K562 (cell line): Measurements from ENCODE around the gene PRKACA. TPM values are rescaled to one million over a fixed set of nuclear protein-coding genes. Genes with fewer than 3 reads are reported as not detected.
A peak's percentile ranks its signal among the peaks of the same experiment; 100 is the strongest.

Source experiments
- E2F5 ChIP-seq: sonication (generic); formaldehyde crosslinking; IDR thresholded peaks from 2 replicates; pipeline ENCODE4 v1.8.0; 2022; ENCODE audit warnings: mild to moderate bottlenecking, missing genetic modification reagents
- FOSL1 ChIP-seq: fragments of 200-800 bp; sonication (Bioruptor generic); conservative IDR thresholded peaks from 2 replicates; pipeline ENCODE4 v1.6.1; 2016; ENCODE audit warnings: missing genetic modification characterization, missing compliant biosample characterization
- MYNN ChIP-seq, 2 experiments: sonication (generic); formaldehyde crosslinking in 1 of 2; IDR thresholded peaks; 2 replicates each; pipeline versions ENCODE4 v1.5.0 to v1.6.1; 2016 to 2020; ENCODE audit warnings: antibody characterized with exemption in 1 of 2, missing genetic modification reagents in 1 of 2
- NR2C2 ChIP-seq, 2 experiments: fragments of 200-800 bp in 1 of 2; sonication (Bioruptor generic) in 1 of 2; sonication (generic) in 1 of 2; formaldehyde crosslinking in 1 of 2; IDR thresholded peaks; 2 replicates each; pipeline versions ENCODE4 v1.6.1 to v1.8.0; 2016 to 2022; ENCODE audit warnings: mild to moderate bottlenecking in 1 of 2, missing compliant biosample characterization in 1 of 2, missing genetic modification characterization in 1 of 2, missing genetic modification reagents in 1 of 2
- REST ChIP-seq, 2 experiments: fragments of 450-650 bp; formaldehyde crosslinking in 1 of 2; IDR thresholded peaks; 2 replicates each; pipeline versions ENCODE4 v1.4.0 to v1.6.1; 2014 to 2020; ENCODE audit warnings: mild to moderate bottlenecking in 2 of 2, borderline replicate concordance in 1 of 2, low read depth in 1 of 2
- SPI1 ChIP-seq: IDR thresholded peaks from 2 replicates; pipeline ENCODE4 v1.6.1; 2011; ENCODE audit warnings: low read depth, low read length, control low read depth, borderline replicate concordance
- SREBF2 ChIP-seq: sonication (generic); formaldehyde crosslinking; IDR thresholded peaks from 2 replicates; pipeline ENCODE4 v1.4.0; 2020; ENCODE audit warnings: mild to moderate bottlenecking, missing genetic modification reagents
- STAT5B ChIP-seq: fragments of 250-450 bp; sonication (Bioruptor Pico); IDR thresholded peaks from 2 replicates; pipeline ENCODE4 v1.8.0; 2021; ENCODE audit warnings: mild to moderate bottlenecking, inconsistent platforms
- U2AF1 ChIP-seq: fragments of 200-400 bp; formaldehyde crosslinking; optimal IDR thresholded peaks from 2 replicates; pipeline ENCODE3; 2017; ENCODE audit warnings: mild to moderate bottlenecking, low read depth, low read length, moderate library complexity
- ZSCAN29 ChIP-seq: fragments of 450-650 bp; IDR thresholded peaks from 2 replicates; pipeline ENCODE4 v1.6.1; 2017
- polyA plus RNA-seq, 8 experiments: library from polyadenylated mRNA; depleted of rRNA in 4 of 8; stranded (reverse) in 5 of 8; unstranded in 3 of 8; fragments of >200 nt; fragmentation: Nextera tagmentation in 2 of 8; fragmentation: Illumina TruSeq in 1 of 8; extraction: Ambion mirVana in 2 of 8; extraction: Trizol in 1 of 8; gene quantifications; 2 replicates each; pipeline versions ENCODE4 v1.2.1 to v1.2.3, GENCODE V29; 2011 to 2014; ENCODE audit warnings: inconsistent platforms in 1 of 8, missing spikeins in 1 of 8
- total RNA-seq, 7 experiments: library from RNA; depleted of rRNA in 6 of 7; stranded (reverse); fragments of >200 nt in 6 of 7; fragmentation: Illumina TruSeq in 2 of 7; extraction: Trizol in 2 of 7; gene quantifications; 2 replicates each; pipeline versions ENCODE4 v1.2.1 to v1.2.3, GENCODE V29; 2011 to 2021; ENCODE audit warnings: low replicate concordance in 1 of 7
- TF ChIP-seq, protein P1 (sequence below): fragments of 150-350 bp; IDR thresholded peaks from 2 replicates; pipeline ENCODE4 v1.6.1; 2014; ENCODE audit warnings: low read depth, mild to moderate bottlenecking, low read length, borderline replicate concordance

Gene PRKACA
- total and polyA plus RNA-seq, 9 of the 15 experiments (the other 6 are each of a cell fraction or from before 2014, with no cell fraction given), result 1.2 to 63.1 (median 13.0) TPM

DNA sequence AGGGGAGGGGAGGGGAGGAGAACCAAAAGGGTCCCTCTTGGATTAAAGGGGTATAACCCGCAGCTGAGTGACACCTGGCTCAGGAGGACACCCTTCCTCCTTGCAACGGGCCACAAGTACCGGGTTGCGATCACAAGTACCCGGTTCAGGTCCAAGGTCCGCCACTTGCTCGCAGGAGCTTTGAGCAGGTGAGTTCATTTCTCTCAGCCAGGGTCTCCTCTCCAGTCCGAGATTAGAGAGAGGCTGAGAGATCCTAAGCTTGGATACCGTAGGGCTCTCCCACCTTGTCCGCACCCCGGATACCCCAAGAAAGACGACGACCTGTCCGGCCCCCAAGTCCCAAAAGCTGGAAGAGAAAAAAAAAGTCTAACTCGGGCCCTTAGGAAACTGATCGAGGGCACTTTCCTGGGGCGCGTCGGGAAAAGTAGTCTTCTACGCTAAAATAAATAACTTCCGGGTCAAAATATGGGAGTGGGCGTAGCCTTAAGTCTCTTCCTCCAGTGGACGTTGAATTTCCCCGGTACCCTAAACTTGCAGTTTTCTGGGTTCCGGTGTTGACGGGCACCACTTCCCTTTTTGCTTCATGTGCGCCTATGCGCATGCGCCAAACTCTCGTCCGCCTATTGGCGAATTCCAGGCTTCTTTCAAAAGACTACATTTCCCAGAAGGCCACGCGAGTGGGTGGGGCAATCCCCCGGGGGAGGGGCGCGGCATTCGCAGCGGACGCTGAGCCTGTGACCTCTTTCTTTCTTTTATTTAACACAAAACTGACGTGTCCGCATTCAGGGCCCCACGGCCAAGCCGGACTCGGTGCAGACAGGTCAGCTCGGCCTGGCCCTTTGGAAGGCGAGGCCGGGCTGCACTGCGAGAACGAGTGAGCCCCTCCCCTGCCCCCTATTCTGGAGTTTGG is 36.4 kb downstream of the PRKACA start (continued):
- no peak for TF ChIP-seq REST (IDR thresholded peaks at IDR 0.05; ENCODE audit: borderline replicate concordance)
- no peak for TF ChIP-seq REST (CRISPR knock-in tag; IDR thresholded peaks at IDR 0.05; ENCODE audit: low read depth)
- TF ChIP-seq, protein P1, sequence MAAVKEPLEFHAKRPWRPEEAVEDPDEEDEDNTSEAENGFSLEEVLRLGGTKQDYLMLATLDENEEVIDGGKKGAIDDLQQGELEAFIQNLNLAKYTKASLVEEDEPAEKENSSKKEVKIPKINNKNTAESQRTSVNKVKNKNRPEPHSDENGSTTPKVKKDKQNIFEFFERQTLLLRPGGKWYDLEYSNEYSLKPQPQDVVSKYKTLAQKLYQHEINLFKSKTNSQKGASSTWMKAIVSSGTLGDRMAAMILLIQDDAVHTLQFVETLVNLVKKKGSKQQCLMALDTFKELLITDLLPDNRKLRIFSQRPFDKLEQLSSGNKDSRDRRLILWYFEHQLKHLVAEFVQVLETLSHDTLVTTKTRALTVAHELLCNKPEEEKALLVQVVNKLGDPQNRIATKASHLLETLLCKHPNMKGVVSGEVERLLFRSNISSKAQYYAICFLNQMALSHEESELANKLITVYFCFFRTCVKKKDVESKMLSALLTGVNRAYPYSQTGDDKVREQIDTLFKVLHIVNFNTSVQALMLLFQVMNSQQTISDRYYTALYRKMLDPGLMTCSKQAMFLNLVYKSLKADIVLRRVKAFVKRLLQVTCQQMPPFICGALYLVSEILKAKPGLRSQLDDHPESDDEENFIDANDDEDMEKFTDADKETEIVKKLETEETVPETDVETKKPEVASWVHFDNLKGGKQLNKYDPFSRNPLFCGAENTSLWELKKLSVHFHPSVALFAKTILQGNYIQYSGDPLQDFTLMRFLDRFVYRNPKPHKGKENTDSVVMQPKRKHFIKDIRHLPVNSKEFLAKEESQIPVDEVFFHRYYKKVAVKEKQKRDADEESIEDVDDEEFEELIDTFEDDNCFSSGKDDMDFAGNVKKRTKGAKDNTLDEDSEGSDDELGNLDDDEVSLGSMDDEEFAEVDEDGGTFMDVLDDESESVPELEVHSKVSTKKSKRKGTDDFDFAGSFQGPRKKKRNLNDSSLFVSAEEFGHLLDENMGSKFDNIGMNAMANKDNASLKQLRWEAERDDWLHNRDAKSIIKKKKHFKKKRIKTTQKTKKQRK, result no peak
- no peak for TF ChIP-seq E2F5
- no peak; the same call in 1 of the 2 replicates for TF ChIP-seq FOSL1 (tag)
- TF ChIP-seq ZSCAN29, result no peak
- TF ChIP-seq STAT5B (CRISPR knock-in tag), result no peak
- TF ChIP-seq U2AF1, result no peak
- TF ChIP-seq MYNN (IDR thresholded peaks at IDR 0.05), result no peak
- TF ChIP-seq MYNN (CRISPR knock-in tag; IDR thresholded peaks at IDR 0.05), result no peak
- peak; percentile 97 for TF ChIP-seq NR2C2 (CRISPR knock-in tag; IDR thresholded peaks at IDR 0.05)
- peak; percentile 100 for TF ChIP-seq NR2C2 (tag; IDR thresholded peaks at IDR 0.05)
- peak; percentile 99 for TF ChIP-seq SPI1
- TF ChIP-seq SREBF2 (CRISPR knock-in tag), result no peak
